Measurements from ENCODE around the gene SNAPC1. TPM values are rescaled to one million over a fixed set of nuclear protein-coding genes. Genes with fewer than 3 reads are reported as not detected.
"Not testable (repeated sequence)": the region's sequence is repeated elsewhere in the genome, so short reads cannot be mapped to it uniquely, and the experiment has no call there.

SNAPC1 gene
- 6.5 and 7.2 TPM in 2 replicates for total RNA-seq

GRCh38 chr14:61761959-61762786 lies at the start of gene SNAPC1:
Gene SNAPC1 (plus strand): TSS chr14:61762420. CDS start chr14:61762461, 41 bp downstream.
- intact Hi-C loops (cut with micrococcal nuclease): loop anchor here (1.0 to 5.0 kb wide), 12 partner anchors 11 to 1670 kb away; partner anchors contain the start of genes HIF1A, PCNX4, PPM1A and PRKCH

- intact Hi-C loops (cut with micrococcal nuclease): no loop called here
Measured at GRCh38 chr14:61713724-61714437, 48.3 kb upstream of the SNAPC1 start.

GRCh38 chr14:61716956-61717355 lies 45.3 kb upstream of the SNAPC1 start:
- intact Hi-C loops (cut with micrococcal nuclease): no loop called here

GRCh38 chr14:61718039-61718438 lies 44.2 kb upstream of the SNAPC1 start:
- intact Hi-C loops (cut with micrococcal nuclease): no loop called here

- intact Hi-C loops (cut with micrococcal nuclease): loop anchor here (1.0 kb wide), 4 partner anchors 8 to 21 kb away; no protein-coding TSS in a partner anchor
Measured at GRCh38 chr14:61719344-61720293, 42.6 kb upstream of the SNAPC1 start.

- intact Hi-C loops (cut with micrococcal nuclease): no loop called here
Measured at GRCh38 chr14:61720294-61720661, 41.9 kb upstream of the SNAPC1 start.

- intact Hi-C loops (cut with micrococcal nuclease): no loop called here
Measured at GRCh38 chr14:61720741-61721140, 41.5 kb upstream of the SNAPC1 start.

- intact Hi-C loops (cut with micrococcal nuclease): no loop called here
Measured at GRCh38 chr14:61724133-61724532, 38.1 kb upstream of the SNAPC1 start.

GRCh38 chr14:61726778-61727658 lies 35.2 kb upstream of the SNAPC1 start:
- intact Hi-C loops (cut with micrococcal nuclease): no loop called here

- intact Hi-C loops (cut with micrococcal nuclease): loop anchor here (1.0 to 5.0 kb wide), 5 partner anchors 18 to 434 kb away; partner anchors contain the start of gene HIF1A
Measured at GRCh38 chr14:61730756-61731373, 31.4 kb upstream of the SNAPC1 start.

- intact Hi-C loops (cut with micrococcal nuclease): loop anchor here (5.0 kb wide), 1 partner anchor 37 kb away; the partner anchor contains the start of gene HIF1A
Measured at GRCh38 chr14:61733972-61734371, 28.2 kb upstream of the SNAPC1 start.

GRCh38 chr14:61736751-61737150 lies 25.5 kb upstream of the SNAPC1 start:
- intact Hi-C loops (cut with micrococcal nuclease): no loop called here

- intact Hi-C loops (cut with micrococcal nuclease): no loop called here
Measured at GRCh38 chr14:61737915-61738314, 24.3 kb upstream of the SNAPC1 start.

GRCh38 chr14:61739133-61739532 lies 23.1 kb upstream of the SNAPC1 start:
- intact Hi-C loops (cut with micrococcal nuclease): loop anchor here (1.0 kb wide), 1 partner anchor 10 kb away; no protein-coding TSS in a partner anchor

GRCh38 chr14:61742371-61742770 lies 19.8 kb upstream of the SNAPC1 start:
- intact Hi-C loops (cut with micrococcal nuclease): no loop called here

GRCh38 chr14:61744238-61744637 lies 18.0 kb upstream of the SNAPC1 start:
- intact Hi-C loops (cut with micrococcal nuclease): no loop called here

GRCh38 chr14:61746346-61746745 lies 15.9 kb upstream of the SNAPC1 start:
- intact Hi-C loops (cut with micrococcal nuclease): not testable (repeated sequence)

- intact Hi-C loops (cut with micrococcal nuclease): no loop called here
Measured at GRCh38 chr14:61746881-61747280, 15.3 kb upstream of the SNAPC1 start.

GRCh38 chr14:61747342-61747741 lies 14.9 kb upstream of the SNAPC1 start:
- intact Hi-C loops (cut with micrococcal nuclease): no loop called here
